Activated CD4-positive, alpha-beta T cell treated with anti-CD3 and anti-CD28 coated beads for 24 hours (primary cell): ENCODE data around the gene EBF3.

Source experiments
- DNase-seq, 2 donors: peaks; one replicate each; pipeline ENCODE4 v3.0.0-alpha.2; 2020; ENCODE audit warnings: low read depth in 2 of 2

The EBF3 gene

DNA sequence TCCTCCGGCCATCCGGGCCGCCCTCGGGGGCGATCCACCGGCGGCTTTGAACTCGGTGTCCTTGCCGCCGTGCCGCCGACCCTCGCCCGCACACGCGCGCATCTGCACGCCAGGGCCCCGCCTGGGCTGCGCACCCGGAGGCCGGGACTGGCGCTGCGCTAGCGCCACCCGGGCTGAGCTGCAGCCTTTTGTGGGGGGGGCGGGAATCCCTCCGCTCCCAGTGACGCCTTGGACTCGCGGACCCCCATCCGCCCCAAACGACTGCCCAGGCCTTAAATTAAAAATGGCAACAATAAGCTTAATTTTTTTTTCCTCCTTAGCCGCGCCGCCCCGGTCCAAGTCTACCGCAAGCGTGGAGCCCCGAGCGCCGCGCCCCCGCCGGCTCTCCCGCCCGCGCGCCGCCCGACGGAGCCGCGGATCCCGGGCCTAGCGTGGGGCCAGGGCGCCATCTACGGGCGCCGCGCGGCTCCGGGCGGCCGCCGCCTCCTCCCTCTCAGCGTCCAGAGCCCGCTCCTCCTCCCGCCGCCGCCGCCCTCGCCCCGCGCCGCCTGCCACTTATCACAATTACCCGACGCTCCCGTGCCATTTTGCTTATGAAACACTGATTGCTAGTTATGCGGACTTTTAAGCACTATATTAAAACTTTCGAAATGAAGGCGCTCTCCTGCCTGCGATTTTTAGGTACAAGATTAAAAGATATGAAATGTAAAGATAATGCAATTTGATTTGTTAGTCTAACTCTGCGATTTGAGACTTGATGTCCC, 7.5 kb upstream of the EBF3 start:
- DNase-seq, result peak in 1 of 2 donors; percentile 37

DNA sequence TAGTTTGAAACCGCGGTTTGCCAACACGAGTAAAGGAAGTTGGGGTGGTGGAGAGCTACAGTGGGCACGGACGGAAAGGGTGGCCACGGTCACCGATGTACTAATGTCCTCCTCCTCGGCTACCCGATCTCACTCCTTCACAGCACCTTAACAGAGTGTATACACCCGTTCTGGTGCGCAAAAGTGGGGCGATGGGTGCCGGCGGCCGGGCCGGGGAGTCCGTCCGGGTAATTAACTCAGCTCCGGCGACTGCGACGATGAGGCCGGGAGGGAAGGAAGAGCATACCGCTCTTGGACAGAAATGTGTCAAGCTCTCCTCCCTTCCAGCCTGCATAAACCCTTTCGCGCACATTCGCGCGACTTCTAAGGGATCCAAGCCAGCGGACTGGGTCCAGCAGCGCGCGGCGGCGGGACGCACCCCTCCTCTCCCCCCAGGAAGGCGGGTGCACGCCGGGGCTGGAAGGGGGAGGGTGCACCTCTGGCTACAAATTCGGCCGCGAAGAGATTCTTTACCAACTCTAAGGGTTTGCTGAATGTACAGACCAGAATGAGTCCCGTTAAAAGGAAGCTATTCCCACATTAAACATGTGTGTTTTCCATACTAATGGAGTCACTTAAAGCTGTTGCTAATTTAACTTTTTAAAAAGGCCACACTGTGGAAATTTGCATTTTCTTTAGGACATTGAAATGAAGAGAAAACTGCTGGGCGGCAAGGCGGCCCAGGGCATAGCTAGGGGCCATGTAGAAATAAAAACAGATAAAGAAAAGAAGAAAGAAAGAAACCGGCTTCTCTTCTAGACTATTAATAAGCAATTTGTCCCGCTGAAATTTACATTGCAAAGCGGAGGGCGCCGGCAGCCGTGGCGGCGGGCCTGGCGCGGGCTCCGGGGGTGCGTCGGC, 6.6 kb upstream of the EBF3 start:
- DNase-seq, result no peak

DNA sequence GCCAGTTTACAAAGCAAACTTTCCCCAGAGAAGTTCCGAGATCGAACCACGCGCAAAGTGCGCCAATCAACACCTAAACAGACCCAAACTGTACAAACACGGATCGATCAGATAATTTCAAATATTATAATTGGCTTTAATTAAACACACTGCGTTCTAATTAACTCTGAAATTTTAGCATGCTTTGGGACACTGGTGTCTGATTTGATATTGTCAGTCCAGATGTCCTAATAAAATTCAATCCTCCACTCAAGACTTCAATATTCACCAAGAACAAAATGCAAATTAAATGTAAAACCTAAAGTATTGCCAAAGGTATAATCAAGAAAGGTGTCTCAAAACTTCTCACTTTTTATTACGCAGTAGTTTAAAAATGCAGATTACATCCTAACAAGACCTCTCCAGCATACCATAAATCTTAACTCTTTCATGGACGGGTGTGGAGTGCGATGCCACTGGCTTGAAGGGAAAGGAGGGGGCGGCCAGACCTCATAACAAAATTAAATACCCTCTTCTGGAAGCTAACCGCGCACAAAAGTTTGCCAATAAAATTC, 5.9 kb upstream of the EBF3 start:
- no peak for DNase-seq

DNA sequence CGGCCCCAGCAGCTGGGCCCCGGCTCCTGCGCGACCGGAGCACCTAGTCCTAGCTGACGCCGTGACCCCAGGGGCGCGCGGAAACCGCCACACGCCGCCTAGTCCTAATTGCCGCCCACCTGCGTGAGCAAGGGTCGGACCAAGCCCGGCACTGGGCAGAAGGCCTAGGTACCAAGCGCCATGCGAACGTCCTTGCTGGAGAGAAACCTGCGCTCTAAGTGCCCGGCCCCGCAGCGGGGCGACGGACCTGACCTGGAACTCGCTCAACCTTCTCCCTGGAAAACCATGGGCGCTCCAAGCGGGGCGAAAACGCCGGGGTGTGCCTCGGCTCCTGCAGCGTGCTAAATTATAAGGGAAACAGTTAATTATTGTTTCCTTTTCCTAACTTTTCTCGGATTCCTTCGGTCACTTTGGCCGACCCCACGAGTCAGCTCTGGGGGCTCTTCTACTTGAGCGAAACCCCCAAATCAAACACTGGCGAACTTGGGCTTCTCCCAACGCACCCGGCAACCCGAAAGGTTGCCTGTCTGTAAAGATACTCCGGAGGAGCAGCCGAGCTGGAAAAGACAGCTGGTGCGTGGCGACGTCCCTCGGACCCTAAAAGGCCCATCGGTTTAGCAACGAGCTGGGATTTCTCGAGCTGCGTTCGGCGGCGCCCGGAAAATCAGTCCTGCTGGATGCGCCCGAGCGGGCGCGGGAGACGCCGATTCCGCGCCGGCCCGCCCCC, 5.3 kb upstream of the EBF3 start:
- DNase-seq, result no peak

DNA sequence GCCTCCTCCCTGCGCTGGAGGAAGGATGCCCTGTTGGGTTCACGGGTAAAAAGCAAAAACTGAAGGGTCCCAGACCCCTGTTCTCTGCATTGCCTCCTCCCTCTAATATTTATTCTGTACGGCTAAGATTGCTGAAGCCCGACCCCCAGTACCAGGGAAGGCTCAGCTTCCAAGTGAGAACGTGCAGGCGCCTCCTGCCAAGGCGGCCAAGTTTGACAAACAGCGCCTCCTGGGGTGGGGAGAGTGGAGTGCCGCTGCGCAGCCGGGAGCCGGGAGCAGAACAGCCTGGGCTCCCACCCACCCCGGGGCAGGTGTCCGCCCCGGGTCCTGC, 4.7 kb upstream of the EBF3 start:
- peak in 1 of 2 donors; percentile 40 for DNase-seq

DNA sequence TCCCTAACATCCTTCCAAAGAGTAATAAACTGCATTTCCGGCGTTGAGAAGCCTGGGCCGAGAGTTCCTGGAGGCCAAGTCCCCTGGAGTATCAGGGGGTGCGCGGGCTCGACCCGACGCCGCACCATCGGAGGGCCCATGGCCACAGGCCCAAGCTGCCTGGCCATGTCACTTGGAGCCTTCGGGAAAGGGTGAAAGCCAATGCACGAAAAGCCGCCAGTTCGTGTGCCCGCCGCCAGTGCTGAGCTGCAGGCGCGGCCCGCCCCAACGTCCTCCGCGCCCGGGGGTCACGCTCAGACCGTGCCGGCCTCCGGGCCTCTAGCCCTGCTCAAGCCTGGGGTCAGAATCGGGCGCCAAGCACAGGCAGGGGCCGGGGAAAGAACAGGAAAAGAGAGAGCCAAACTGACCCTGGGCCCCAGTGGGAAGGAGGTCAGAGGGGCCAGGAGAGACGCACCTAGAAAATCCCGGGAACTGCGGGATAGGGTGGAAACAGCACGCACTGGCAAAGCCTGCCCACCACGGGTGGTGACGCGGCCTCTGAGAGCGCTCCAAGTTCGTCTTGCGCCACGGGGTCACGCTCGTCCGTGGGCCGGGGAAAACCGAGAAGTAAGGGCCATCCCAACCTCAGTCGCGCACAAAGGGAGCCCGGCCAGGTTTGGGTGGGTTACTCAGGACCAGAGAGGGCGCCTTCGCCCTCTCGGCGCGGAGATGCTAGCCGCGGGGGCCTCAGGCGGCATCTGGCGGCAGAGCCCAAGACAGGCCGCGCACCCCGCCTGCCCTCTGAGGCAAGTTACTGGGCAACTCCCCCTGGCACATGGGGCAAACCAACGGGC, 4.2 kb upstream of the EBF3 start:
- no peak for DNase-seq

DNA sequence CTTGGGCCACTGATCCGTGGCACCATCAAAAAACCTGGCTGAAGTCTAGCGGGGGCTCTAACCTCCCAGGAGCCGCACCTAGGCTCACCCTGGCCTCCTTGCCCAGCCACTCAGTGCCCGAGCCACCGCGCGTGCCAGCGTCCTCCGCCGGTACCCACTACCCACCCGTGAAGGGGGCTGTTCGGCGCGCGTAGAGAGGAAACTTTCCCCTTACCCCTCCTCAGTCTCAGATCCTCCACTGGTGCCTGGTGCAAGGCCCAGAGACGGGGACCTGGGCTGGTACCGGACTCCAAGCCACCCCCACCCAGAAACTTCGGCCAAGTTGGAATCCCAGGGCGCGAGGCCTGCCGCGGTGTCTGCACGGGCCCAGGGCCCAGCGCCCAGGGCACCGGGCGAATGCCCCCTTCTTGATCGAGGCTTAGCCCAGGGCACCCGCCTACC, 3.5 kb upstream of the EBF3 start:
- DNase-seq, result no peak

DNA sequence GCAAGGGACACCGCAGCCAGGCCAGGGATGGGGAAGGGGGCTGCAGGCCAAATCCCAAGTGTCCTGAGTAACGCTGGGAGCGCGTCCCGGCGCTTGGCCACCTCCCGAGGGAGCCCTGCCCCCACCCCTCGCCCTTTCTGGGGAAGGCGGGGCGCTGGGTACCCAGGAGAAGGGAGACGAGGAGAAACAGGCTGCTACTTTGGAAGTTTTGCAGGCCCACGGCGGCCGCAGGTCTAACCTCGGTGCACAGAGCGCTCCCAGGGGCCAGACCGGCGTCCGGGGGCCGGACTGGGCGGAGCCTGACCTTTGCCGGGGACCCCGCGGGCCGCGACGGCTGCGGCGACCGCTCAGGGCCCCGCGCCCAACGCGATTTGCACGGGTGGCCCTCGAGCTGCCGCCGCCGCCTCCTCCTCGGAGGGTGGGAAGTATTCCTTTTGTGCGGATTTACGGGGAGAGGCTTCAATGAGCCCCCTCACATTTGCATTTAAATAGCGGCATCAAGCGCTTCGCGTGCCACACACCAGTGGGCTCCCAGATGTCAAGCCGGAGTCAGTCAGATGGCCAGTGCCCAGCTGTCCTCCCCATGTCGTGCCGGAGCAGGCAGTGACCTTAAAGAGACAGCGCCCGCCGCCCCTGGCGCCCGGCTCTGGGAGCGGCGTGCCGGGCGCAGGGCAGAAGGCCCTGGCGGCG, 3.0 kb upstream of the EBF3 start:
- no peak for DNase-seq

DNA sequence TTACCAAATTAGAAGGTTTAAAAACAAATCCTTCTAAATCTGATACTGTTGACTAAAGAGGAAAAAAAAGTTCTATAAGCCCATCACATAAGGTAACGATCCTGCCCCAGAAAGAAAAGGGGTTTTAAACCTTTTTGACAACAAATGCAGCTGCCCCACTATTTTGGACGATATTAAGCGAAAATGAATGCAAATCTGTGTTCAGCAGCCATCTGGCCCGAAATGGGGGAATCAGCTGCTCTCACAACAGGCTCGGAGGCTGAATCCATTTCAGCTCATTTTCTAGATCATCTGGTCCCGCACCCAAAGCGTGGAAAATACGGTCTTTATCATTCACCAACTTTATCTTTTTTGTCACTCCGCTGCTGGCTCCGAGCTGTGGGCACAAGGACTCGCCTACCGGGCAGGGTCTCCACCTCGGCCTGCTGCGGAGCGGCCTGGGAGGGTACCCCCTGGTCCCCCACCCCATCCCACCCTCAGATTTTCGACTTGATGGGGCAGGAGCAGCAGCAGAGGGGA, 2.4 kb upstream of the EBF3 start:
- no peak for DNase-seq

DNA sequence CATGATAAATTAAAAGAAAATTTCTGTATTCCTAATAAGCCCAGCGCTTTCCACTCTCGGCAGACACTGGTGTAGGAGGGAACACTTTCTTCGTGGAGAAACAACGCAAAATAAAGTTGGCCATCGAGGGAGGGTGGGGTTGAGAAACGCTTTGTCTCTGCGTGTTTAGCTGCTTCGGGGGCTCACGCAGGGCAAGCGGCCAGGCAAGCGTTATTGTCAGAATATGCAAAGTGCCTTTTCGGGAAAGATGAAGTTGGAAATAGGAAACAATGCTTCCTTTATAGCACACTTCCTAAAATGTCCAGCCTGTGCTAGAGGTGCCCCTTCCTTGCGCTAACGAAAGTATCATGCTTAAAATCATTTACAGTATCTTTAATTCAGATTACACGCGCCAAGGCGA, 1.9 kb upstream of the EBF3 start:
- no peak for DNase-seq

DNA sequence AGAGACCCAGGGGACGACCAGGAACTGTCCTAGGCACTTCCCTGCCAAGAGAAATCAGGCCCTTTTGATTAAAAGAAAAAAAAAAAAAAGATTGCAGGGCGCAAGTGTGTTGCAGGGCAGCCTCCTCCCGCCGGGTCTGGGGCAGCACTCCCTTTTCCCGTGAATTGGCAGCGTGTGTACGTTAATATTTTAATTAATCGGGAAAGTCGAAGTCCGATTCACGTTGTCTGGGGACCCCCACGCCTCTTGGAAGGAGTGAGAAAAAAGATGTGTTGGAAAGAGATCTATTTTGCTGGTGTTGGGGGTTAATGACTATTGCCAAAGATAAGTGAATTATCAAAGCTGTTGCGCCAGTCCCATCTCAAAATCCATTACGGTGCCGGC, 1.3 kb upstream of the EBF3 start:
- DNase-seq, result no peak

DNA sequence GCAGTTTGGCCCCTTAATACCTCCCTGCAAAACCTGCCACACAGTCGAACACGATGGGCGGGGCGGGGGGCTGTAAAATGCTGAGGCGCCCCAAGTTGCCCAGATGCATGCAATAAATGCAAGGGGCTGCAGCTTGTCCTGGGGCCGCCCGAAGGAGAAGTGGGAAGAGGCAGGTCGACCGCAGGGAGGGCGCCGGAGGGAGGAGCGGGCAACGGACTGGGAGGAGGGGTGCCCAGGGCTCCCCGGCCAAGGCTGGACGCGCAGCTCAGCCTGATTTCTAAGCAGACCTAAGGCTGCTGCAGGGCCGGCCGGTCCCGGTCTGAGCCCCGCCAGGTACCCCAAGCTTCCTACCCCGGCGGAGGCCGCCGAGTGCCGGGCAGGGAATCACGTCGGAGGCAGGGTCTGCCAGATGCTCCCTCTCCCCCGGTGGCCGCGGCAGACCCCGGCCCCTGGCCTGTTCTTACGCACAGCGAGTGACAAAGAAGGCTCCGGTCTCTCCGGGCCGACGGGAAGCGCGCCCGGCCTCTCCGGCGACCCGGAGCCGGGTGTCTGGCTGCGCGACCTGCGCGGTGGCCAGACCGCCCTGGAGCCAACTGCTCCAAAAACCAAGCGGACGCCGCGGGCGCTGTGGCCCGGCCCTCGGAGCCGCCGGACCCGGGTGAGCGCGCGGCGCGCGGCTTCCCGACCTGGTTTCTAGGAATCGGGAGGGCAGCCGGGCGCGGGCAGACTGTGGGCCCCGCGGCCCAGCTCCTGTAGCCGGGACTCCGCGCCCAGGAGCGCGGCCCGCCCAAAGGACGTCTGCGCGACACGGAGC, 744 bp upstream of the EBF3 start:
- no peak for DNase-seq

DNA sequence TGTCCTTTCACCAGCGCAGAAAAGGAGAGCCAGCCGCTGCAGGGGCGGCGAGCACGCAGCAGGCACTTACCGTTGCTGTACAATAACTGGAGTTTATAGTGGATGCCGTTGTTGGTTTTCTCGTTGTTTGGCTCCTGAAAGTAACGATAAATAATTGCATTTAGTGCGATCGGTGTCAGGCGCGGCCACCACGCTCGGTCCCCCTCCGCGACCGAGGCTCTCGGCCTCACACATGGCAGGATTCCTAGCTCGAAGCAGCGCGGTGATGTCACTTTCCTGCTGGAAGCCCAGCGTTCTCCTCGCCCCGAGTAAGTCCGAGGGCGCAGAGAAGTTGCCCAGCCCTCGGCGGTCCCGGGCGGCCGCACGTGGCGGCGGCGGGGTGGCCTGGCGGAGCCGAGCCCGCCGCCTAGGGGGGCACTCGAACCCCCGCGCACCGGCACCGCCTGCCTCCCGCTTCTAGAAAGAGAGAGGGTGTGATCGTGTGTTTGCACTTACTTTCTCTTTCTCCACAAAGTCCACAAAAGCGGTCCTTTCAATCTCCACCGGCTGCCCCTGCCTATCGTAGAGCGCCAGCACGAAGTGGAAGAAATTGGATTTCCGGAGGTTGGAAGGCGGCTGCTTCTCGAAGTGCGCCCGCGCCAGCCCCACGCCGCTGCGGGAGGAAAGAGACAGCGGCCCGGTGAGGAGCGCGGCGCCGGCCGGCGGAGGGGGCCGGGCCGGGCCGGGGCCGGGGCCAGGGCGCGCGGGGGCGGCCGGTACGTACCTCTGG, 1.0 kb downstream of the EBF3 start:
- no peak for DNase-seq

DNA sequence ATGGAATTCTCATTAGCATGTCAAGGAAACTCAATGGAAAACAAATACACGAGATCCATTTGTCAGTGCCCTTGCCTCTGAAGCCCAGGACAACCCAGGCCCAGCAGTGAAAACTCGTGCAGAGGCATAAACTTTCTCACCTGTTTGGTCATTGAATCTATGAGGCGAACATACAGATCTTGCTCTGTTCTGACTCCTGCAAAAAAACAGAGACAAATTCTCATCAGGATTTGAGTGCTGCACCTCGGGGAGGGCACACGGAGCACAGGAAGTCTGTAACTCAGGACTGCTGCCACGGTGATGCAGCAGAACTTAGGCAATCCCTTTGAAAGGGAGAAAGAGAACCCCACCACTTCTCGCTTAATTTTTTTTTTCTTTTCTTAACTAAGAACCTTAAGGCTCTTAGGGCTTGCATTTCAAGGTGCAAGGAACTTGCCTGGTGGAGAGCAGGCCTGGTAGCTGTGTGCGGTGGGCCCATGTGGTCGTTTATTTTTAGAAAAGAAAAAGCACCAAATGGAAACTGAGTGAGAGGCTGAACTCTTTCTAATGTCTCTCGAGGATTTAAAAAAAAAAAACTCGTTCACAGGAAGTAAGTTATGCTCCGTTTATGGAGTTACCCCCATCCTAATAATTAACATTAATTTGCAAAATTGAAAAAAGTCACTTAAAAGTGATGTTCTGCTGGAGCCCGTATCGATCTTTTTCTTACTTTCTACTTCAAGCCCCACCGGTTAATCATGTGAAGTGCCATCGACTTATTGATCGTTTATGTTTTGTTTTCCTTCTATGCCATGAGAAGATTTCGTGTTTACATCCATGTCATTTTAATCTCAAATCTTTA, 1.8 kb downstream of the EBF3 start:
- no peak for DNase-seq

DNA sequence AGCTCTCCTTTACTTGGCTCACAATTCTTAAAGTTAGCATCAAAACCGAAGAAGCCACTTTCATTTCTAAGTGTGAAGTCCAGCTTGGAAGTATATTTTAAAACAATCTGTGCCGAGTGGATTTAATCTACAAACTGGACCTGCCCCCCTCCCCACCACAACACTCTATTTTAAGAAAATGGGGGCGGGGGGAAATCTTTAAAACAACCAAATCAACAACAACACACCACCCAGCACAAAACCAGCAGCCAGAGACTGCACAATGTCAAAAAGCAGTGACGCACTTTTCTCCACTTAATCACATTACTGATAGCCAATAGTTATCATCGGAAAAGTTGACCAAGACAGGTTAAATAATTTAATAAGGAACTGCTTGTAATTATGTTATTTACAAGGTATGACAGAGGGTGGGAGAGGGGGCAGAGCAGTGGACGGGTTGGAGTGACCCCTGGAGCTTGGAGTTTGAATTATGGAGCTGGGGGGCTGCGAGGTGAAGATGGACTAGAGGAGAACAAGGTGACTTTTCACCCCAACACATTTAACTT, 2.8 kb downstream of the EBF3 start:
- DNase-seq, result no peak

DNA sequence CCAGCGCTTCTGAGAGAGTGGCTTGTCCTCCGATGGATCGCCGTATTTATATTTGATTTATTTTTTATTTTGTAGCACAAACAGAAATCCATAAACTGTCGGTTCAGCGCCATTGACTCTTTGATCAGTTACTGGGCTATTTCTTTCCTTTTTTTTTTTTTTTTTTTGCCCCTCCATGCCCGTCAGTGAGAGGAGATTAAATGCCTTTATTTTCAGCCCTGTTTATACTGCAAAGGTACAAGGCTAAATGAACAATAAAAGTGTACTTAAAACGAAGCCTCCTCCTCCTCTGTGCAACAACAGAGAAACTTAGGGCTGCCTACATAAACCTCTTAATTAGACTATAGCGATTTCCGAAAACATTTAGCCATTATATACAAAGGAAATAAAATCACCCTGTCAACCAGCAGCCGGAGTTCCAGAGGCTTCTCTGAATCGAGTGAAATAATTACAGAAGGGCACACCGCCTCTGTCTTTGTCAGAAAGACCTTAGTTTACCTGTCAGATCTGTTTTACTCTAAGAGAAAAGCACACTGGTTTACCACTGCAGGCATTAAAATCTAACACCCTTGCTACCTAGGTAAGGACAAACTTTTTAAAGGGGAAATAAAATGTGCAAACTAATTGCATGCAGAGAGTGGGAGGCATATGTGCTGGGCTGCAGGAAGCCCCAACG, 3.5 kb downstream of the EBF3 start:
- no peak for DNase-seq
